CD4-positive, alpha-beta memory T cell (primary cell): ENCODE results near the gene MTREX. TPM values are rescaled to one million over a fixed set of nuclear protein-coding genes. Genes with fewer than 3 reads are reported as not detected.

Source experiments
- polyA plus RNA-seq, 2 donors: library from polyadenylated mRNA; unstranded; fragments of 300-500 nt; fragmentation: Illumina TruSeq; gene quantifications; one replicate each; pipeline ENCODE4 v1.2.3, GENCODE V29; 2021
- total RNA-seq, 2 experiments: library from RNA; stranded (reverse); gene quantifications; one replicate each; pipeline ENCODE4 v1.2.3, GENCODE V29; 2021

The MTREX gene
- total and polyA plus RNA-seq, 4 experiments from 2014 or later = 28.8 to 82.2 (median 55.4) TPM

Other genes with a start within 250 kb of the MTREX start
- 10 to 100 TPM; 25.0 to 28.2 TPM for gene GZMA, start 205.3 kb upstream of the MTREX start, total RNA-seq
- gene GZMA, start 205.3 kb upstream of the MTREX start, polyA plus RNA-seq = 100 to 1,000 TPM; 199 to 230 TPM
- not detected for gene GPX8, start 147.8 kb upstream of the MTREX start, total RNA-seq
- gene GPX8, start 147.8 kb upstream of the MTREX start, polyA plus RNA-seq = not detected
- not detected for gene CDC20B, start 134.8 kb upstream of the MTREX start, total RNA-seq
- gene CDC20B, start 134.8 kb upstream of the MTREX start, polyA plus RNA-seq = not detected
- gene MCIDAS, start 80.7 kb upstream of the MTREX start, total RNA-seq = not detected
- not detected for gene MCIDAS, start 80.7 kb upstream of the MTREX start, polyA plus RNA-seq
- not detected for gene CCNO, start 74.4 kb upstream of the MTREX start, total RNA-seq
- not detected for gene CCNO, start 74.4 kb upstream of the MTREX start, polyA plus RNA-seq
- gene DHX29, start 295 bp upstream of the MTREX start, total RNA-seq = 10 to 100 TPM; 18.5 to 22.5 TPM
- 10 to 100 TPM; 11.6 to 21.0 TPM for gene DHX29, start 295 bp upstream of the MTREX start, polyA plus RNA-seq
- gene PLPP1, start 227.0 kb downstream of the MTREX start, total RNA-seq = 1 to 10 TPM; 6.1 to 6.8 TPM
- 10 to 100 TPM; 10.3 to 12.4 TPM for gene PLPP1, start 227.0 kb downstream of the MTREX start, polyA plus RNA-seq